Stimulated activated CD8-positive, alpha-beta memory T cell treated with anti-CD3 and anti-CD28 coated beads, Interleukin-4, amount 100 ng/mL, for 4 hours (primary cell): ENCODE results near the gene SORCS2.

Source experiments
- DNase-seq, 2 donors: peaks; one replicate each; pipeline ENCODE4 v3.0.0-alpha.2; 2020; ENCODE audit warnings: low read depth in 2 of 2, low spot score in 1 of 2

SORCS2 gene

DNA sequence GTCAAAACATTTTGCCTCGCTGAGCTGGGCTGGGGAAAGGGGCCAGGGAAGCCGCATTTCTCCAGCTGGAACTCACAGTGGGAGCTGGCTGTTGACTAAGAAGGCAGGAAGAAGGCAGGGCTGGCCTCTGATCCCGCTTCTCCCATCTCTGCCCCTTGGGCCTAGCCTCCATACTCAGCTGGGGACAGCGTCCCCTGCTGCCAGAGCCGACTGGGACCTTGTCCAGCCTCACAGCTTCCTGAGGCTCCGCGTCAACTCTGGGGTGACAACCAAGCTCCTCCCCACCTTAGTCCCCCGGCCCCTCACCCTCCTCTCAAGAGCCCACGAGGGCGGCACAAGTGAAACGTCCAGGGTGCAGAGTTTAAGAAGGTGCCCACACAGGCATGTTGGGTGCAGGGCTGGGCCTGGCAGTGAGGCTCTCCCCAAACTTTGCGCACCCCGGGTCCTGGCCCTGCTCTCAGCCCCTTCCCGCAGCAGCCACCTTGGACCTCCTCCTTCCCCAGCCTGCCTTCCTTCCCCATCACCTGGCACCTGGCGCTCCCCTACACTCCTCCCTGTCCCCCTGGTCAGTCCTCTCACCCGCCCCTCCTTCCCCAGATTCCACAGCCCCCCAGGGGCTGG, 141.6 kb downstream of the SORCS2 start:
- no peak for DNase-seq

DNA sequence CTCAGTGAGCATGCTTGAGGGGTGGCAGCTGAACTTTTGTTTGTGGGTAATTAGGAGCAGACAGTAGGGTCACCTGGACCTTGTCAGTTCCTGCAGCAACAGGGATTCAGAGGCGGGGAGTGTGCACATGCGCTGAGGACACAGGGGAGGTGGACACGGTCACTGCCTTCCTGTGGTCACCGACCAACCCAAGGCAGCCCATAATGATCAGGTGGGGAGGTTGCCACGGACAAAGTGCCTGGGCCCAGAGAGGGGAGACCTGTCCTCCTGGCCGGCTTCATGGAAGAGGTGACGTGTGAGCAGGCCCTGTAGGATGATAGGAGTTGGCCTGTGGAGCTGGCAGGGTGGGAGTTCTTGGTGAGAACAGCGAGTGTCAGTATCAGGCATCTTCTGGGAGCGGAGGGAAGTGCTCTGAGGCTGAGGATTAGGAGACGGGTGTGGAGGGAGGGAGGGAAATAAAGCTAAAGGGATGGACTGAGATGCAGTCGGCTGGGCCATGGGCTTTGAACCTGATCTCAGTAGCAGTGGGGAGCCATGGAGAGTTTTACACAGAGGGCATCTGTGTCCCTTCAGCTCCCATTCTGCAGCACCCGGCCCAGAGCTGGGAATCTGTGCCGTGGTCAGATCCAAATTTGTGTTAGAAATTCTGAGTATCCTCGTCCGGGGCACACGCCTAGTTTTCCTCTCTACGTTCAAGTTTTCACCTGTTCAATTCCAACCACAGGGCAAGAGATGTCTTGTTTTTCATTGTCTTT, 142.4 kb downstream of the SORCS2 start:
- DNase-seq = no peak

- DNase-seq = no peak
Observed at GRCh38 chr4:7335344-7336066, 143.2 kb downstream of the SORCS2 start.

DNA sequence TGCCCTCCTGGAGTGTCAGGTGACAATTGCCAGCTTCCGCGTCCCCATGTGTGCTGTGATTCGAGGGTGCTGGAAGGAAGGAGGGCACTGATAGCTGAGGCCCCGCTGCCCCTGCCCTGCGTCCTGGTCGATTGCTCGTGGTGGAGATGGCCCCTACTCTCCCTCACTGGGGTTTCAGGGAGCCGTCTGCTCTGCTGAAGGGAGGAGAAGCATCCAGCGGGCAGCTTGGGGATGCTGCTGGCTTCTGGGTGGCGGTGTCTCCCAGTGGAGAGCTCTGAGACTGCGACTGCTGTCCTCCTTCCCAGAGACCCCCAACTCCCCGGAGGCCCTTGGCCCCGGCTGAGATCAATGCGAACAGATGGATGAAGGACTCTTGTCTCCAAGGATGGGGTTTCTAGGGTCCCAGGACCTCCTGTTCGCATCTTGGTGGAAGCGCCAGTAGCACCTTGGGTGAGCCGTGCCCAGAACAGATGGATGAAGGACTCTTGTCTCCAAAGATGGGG, 143.8 kb downstream of the SORCS2 start:
- no peak for DNase-seq

DNA sequence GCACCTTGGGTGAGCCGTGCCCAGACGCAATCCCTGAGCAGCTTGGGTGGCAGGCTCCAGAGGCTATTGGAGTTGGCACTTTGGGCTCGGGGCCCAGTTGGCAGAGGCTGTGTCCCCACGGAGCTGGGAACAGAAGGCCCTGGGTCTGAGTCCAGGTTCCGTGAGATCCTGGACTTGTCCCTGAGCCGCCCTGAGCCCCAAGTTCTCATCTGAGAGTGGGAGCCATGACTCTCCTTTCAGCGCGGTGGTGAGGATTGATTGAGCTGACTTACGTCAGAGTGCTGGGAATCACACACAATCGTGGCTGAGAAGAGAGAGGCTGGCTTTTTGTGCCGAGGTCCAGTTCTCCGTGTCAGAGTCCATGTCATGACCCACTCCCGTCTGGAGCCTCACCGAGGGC, 144.4 kb downstream of the SORCS2 start:
- no peak for DNase-seq

- no peak for DNase-seq
Observed at GRCh38 chr4:7337196-7338058, 145.1 kb downstream of the SORCS2 start.

DNA sequence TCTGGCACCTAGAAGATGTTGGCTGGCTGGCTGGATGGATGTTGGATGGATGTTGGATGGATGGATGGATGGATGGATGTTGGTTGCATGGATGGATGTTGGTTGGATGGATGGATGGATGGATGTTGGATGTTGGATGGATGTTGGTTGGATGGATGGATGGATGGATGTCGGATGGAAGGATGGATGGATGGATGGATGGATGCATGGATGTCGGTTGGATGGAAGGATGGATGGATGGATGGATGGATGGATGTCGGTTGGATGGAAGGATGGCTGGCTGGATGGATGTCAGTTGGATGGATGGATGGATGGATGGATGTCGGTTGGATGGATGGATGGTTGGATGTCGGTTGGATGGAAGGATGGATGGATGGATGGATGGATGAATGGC, 145.7 kb downstream of the SORCS2 start:
- DNase-seq = no peak

DNA sequence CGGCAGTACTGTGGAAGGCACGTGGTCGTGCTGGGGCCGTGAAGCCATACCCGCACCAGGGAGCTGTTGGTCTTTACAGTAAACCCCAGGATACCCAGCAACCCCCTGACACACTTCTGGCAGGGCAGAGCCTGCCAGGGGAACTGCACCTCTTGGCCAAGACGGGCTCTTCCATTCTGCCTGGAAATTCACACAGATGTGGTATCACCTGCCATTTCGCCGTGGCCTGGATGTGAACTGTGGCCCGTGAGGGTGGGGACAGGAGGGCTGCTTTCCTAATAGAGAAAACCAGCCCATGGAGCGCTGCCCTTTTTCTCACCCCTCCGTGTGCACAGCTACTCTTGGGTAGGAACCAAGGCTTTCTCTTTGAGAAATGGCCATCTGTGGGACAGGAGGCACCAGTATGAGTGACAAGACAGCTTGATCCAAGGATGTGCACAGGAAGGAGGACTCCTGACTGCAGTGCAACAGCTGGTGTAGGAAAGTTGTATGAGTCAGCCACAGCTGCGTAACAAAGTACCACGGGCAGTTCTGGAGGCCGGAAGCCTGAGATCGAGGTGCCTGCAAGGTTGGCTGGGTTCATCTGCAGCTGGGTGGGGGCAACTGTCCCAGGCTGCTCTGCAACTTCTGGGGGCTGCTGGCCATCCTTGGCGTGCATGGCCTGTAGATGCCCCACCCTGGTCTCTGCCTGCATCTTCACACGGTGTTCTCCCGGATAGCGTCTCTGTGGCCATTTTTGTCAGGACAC, 146.7 kb downstream of the SORCS2 start:
- no peak for DNase-seq

- DNase-seq = no peak
Observed at GRCh38 chr4:7339751-7340552, 147.6 kb downstream of the SORCS2 start.

DNA sequence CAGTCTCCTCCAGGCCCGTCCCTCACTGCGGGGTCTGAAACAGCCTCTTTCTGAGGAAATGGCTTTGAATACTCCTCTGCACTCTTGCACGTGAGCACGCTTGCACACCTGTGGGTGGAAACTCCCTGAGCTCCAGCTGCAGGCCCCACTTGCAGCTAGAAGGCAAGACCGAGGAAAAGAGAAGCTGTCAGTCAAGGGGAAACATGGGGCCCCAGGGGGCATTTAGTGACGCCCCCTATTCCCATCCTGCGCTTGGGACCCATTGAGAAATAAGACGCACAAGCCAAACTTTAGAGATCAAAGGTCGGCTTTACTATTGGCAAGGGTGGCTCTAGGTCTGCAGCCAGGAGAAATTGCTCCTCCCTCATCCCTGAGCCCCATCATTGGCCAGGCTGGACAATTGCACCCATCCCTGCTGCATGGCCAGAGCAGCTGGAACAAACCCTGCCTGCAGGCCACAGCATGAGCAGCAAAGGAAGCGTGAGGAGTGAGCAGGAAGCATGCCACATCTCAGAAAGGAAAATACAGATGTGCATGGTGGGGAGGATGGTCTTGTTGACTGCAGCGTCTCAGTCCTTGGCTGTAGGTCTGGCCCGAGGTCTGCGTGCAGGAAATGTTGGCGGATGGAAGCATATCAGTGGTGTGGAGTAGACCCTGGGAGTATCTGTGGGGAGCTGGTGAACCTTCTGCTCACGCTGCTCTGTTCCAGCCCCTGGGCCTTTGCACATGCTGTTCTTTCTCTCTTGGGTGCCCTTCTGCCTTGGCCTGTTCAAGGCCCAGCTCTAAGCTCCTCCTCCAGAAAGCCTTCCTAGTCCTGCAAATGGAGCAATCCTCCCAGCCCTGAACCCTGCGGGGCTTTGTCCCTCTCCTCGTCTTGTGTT, 148.5 kb downstream of the SORCS2 start:
- DNase-seq = no peak

- DNase-seq = no peak
Observed at GRCh38 chr4:7341491-7342222, 149.3 kb downstream of the SORCS2 start.

DNA sequence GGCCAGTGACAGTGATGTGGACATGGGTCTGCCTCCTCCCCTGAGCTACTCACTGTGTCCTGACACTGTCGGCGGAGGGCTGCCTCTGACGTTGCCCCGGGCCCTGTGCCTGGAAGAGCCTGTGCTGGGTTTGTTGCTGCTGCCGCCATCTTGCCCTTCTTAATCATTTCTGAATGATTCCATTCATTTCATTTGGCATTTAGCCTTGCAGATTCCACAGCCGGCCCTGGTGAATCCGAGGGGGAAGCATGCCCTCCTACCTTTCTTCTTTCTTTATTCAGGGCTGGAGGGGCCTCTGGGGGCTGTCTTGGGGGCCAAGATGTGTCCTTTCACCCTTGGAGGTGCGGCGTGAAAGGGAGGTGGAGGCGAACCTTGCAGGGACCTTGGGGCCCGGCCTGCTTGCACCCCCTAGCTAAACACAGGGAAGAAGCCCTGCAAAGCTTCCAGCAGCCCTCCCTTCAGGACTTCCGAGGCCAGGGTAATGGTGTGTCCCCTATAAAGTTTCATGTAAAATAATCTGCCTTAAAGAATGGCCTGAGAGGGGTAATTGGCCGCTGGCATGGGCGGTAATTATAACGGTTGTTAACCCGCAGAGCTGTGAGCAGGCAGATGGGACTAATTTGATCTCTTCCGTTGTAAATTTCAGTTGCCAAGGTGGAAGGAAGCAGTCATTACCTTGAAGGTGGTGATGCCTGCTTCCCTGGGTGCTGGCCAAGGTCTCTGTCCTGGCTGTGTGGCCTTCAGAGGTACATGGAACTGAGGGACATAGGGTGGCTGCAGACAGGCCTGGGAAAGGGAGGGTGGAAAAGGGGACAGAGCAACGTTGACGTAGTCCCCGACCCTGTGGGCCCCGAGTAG, 150.1 kb downstream of the SORCS2 start:
- no peak for DNase-seq

DNA sequence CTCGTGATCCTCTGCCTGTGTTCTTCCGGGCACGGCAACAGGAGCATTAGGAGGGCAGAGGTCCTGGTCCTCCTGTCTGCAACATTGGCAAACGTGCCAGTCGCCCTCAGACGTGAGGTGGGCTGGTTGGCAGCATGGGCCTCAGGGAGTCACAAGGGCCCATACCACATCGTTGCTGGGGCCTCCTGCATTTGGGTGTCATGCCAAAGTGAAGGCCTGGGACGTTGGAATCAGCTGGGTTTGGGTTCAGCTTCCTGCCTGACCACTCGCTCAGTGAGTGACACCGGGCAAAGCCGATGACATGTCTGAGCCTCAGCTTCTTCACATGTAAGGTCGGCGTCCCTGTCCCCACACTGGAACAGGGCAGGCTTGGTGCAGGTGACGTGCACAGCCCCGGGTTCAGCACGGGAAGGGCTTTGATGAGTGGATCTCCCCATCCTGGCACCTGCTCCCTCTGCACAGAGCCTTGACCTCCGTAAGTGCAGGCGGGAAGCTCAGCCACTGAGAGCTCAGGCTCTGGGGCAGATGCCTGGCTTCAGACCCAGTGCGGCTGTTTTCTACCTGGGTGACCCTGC, 150.8 kb downstream of the SORCS2 start:
- no peak for DNase-seq

- no peak for DNase-seq
Observed at GRCh38 chr4:7343950-7344349, 151.6 kb downstream of the SORCS2 start.

DNA sequence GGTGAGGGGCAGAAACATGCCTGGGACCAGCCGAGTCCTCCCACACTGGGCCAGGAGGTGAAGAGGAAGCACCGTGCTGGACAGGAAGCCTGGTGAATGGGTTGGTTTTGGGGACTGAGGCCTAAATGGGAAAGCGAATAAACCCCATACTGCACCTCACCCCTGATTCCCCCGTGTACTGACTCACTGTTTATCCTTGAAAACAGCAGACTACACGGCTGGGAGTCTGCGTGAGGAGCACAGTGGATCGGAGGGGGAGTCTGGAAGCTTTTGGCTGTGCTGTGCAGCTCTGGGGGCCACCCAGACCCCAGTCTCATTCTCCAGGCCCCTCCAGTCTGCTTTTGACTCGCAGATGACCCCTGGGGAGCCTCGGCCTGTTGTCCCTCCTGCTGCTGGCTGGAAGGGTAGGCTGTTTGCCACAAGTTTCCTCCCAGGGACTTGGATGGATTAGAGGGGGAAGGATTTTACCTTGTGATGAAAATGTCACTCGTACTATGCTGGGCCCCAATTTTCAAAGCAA, 152.4 kb downstream of the SORCS2 start:
- DNase-seq = no peak

DNA sequence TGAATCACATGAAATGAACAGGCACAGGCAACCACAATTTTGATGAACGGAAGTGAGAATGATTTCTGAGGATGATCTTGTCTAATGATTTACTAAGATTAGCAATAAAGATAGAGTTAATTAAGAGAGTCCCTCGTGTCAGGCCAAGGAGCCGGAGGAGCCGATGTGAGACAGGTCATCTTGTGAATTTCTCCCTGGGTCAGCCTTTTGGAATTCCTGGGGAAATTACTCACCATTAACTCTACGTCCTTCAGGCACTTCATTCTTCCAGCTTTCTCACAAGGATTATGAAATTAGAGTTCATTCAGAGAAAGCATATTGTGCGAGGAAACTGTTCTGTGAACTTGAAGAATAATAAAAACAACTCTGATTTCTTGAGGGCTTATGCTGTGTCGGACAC, 155.6 kb downstream of the SORCS2 start:
- no peak for DNase-seq
